Loucy (cell line): ENCODE results near the gene SCRN2.

Experiments used
- H2AFZ ChIP-seq: fragments of 200-600 bp; sonication (generic); 2 replicates; pipeline ENCODE4 v1.6.0; 2016; ENCODE audit warnings: antibody characterized with exemption, mild to moderate bottlenecking, low read length, moderate library complexity
- H3F3A ChIP-seq: fragments of 200-600 bp; 2 replicates; pipeline ENCODE4 v1.6.0; 2016; ENCODE audit warnings: antibody characterized with exemption, low read depth, mild to moderate bottlenecking
- H3K27me3 ChIP-seq: fragments of 200-600 bp; sonication (generic); 2 replicates; pipeline ENCODE4 v1.6.1; 2014; ENCODE audit warnings: low read length, mild to moderate bottlenecking; ENCODE audit not compliant: insufficient read depth, poor library complexity, severe bottlenecking
- H3K36me3 ChIP-seq: fragments of 200-600 bp; sonication (generic); 2 replicates; pipeline ENCODE4 v1.6.1; 2016; ENCODE audit warnings: low read length; ENCODE audit not compliant: insufficient read depth
- H3K4me1 ChIP-seq: fragments of 200-600 bp; sonication (generic); 2 replicates; pipeline ENCODE4 v1.5.1; 2014; ENCODE audit warnings: low read length, mild to moderate bottlenecking; ENCODE audit not compliant: insufficient read depth, poor library complexity, severe bottlenecking
- H3K4me2 ChIP-seq: fragments of 200-600 bp; sonication (generic); 2 replicates; pipeline ENCODE4 v1.6.0; 2014; ENCODE audit warnings: antibody characterized with exemption, low read length, low read depth, mild to moderate bottlenecking; ENCODE audit not compliant: poor library complexity, severe bottlenecking
- H3K4me3 ChIP-seq: fragments of 200-600 bp; sonication (generic); 2 replicates; pipeline ENCODE4 v1.5.1; 2014; ENCODE audit warnings: low read length, mild to moderate bottlenecking, mixed read lengths; ENCODE audit not compliant: poor library complexity, severe bottlenecking
- H3K79me2 ChIP-seq: fragments of 200-600 bp; sonication (generic); 2 replicates; pipeline ENCODE4 v1.6.1; 2014; ENCODE audit warnings: low read length; ENCODE audit not compliant: insufficient read depth
- H3K9ac ChIP-seq: fragments of 200-600 bp; sonication (generic); 2 replicates; pipeline ENCODE4 v1.6.0; 2014; ENCODE audit warnings: mild to moderate bottlenecking, low read depth, low read length, moderate library complexity; ENCODE audit not compliant: poor library complexity, severe bottlenecking
- H3K9me2 ChIP-seq: fragments of 200-600 bp; sonication (generic); replicated peaks from 2 replicates; pipeline ENCODE4 v1.6.1; 2016; ENCODE audit warnings: low read depth, low read length, mixed read lengths
- H3K9me3 ChIP-seq: fragments of 200-600 bp; sonication (generic); 2 replicates; pipeline ENCODE4 v1.6.1; 2014; ENCODE audit warnings: mild to moderate bottlenecking, antibody characterized with exemption, low read length, low read depth; ENCODE audit not compliant: insufficient read depth
- H4K20me1 ChIP-seq: fragments of 200-600 bp; sonication (generic); 2 replicates; pipeline ENCODE4 v1.6.0; 2014; ENCODE audit warnings: antibody characterized with exemption, low read length, mild to moderate bottlenecking; ENCODE audit not compliant: insufficient read depth, poor library complexity, severe bottlenecking
- CTCF ChIP-seq: fragments of 200-600 bp; sonication (generic); conservative IDR thresholded peaks from 2 replicates; pipeline ENCODE4 v1.5.1; 2014; ENCODE audit warnings: mild to moderate bottlenecking, antibody characterized with exemption, low read length
- EZH2phosphoT487 ChIP-seq: fragments of 200-600 bp; IDR thresholded peaks from 2 replicates; pipeline ENCODE4 v1.6.1; 2018; ENCODE audit warnings: antibody characterized with exemption, mild to moderate bottlenecking, moderate library complexity, borderline replicate concordance

SCRN2 gene

DNA sequence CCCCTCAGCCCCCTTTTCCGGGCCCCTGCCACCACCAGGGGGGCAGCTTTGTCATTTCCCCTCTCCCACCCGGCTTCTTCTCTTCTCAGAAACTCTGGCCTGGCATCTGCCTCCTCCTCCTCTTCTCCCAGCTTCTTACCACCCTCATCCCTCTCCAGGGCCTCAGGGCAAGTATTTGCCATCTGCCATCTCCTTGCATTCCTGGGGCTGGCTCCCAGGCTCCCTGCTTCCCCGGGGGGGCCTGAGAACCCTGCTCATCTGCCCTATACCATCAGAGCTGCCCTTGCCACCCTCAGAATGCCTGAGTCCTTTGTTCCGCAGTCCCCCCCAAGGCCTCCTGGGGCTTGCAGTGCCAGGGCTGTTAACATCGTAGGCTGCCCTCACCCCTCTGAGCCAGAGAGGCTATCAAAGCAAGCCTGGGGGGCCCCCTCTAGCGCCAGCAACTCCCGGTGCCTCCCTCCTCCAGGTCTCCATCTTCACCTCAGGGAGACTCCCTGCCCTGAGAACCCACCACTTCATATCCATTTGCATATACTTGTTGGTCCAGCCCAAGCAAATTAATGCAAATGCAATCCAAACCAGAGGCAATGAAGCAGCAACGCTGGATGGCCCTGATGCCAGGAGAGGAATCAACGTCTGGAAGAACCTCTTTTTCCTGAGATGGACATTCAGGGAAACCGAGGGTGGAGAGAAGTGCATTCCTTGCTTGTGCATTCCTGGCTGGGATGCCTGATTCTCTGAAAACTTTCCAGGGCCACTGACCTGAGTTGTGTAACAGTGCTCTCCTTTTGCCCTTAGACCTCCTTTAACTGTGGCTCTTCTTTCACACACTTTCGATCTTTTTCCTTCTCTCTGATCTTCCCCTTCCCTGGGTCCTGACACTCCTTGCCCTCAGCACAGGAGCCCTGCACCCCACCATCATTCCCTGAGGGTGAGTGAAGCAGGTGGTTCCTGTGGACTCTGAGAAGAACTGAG is 34.2 kb upstream of the SCRN2 start:
- no peak overlapping the region for H3K9ac ChIP-seq
- H4K20me1 ChIP-seq = no peaks in the 10 kb centered on the region
- H3K4me2 ChIP-seq = no peak overlapping the region
- no peaks in the 10 kb centered on the region for H3K79me2 ChIP-seq
- no peak overlapping the region for H3K4me3 ChIP-seq
- no peak overlapping the region for H2AFZ ChIP-seq
- H3K27me3 ChIP-seq = no peaks in the 10 kb centered on the region
- no peaks in the 10 kb centered on the region for H3K9me2 ChIP-seq
- no peaks in the 10 kb centered on the region for H3K9me3 ChIP-seq
- H3K4me1 ChIP-seq = no peaks in the 10 kb centered on the region
- H3F3A ChIP-seq = no peaks in the 10 kb centered on the region
- H3K36me3 ChIP-seq = no peaks in the 10 kb centered on the region
- no peak for TF ChIP-seq EZH2phosphoT487

DNA sequence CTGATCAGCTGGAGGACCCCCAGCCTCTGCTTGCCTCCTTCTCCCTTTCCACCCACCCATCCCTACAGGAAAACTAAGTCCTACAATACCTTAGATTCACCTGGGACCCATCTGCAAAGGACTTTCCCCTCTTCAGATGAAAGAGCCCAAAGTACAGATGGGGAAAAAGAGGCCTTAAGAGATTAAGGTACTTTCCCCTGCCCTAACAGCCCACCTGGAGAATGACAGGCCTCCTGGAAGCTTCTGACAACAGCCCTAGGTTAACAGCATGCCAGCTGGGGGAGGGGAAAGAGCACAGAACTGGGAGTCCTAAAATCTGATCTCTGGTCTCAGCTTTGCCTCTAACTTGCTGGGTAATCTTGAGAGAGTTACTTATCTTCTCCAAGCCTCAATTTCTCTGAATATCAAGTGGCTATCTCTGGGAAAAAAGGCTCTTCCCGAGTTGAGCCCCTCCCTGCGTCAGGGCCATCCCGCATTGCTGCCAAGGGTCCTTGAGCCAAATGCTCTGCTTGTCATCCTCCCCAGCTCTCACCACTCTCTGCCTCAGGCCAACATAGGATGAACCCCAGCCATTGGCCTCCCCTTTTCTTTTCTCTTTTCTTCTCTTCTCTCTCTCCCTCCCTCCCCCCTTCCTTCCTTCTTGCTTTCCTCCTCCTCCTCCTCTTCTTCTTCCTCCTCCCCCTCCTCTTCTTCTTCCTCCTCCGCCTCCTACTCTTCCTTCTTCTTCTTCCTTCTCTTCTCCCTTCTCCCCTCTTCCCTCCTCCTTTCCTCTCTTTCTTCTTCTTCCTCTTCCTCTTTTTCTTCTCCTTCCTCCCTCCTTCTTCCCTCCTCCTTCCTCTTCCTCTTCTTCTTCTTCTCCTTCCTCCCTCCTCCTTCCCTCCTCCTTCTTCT is 32.4 kb upstream of the SCRN2 start:
- Histone ChIP-seq H3K9me2 (no peaks in the 10 kb centered on the region), H3K9me3 (no peaks in the 10 kb centered on the region), H2AFZ (no peak overlapping the region), H3K79me2 (no peaks in the 10 kb centered on the region), H3K4me2 (no peak overlapping the region), H3K27me3 (no peaks in the 10 kb centered on the region), H3K36me3 (no peaks in the 10 kb centered on the region), H3K4me1 (no peaks in the 10 kb centered on the region), H3K4me3 (no peak overlapping the region), H3F3A (no peaks in the 10 kb centered on the region), H3K9ac (no peak overlapping the region), H4K20me1 (no peaks in the 10 kb centered on the region)
- TF ChIP-seq CTCF = no peak
- no peak for TF ChIP-seq EZH2phosphoT487

DNA sequence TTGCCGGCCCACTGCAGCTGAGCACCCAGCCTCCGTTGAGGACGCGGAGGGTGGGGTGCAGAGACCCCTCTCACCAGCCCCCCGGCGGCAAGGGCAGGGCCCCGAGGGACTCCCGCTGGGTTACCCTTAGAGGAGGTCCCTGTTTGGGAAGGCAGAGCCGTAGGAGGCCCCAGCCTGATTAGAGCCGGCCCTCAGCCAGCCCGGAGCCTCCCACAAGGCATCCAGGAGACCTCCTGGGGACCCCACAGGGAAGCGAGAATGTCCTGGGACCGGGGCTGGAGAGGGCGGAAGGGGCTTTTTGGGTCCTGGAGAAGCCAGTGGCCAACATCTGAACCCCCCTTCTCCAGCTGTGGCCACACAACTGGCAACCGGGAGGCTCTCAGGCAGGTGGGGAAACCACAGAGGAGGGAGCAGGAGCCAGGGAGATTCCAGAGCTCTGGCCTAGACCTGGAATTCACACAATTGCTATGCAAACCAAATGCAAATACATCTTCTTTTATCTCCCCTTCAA is 31.6 kb upstream of the SCRN2 start:
- TF ChIP-seq CTCF (no peak), EZH2phosphoT487 (no peak)
- Histone ChIP-seq H3K9ac (no peak overlapping the region), H4K20me1 (no peaks in the 10 kb centered on the region)

More for the DNA sequence above, 31.6 kb upstream of the SCRN2 start:
- H3K9me2 ChIP-seq = no peaks in the 10 kb centered on the region
- no peak overlapping the region for H3K4me2 ChIP-seq
- H3K36me3 ChIP-seq = no peaks in the 10 kb centered on the region
- no peaks in the 10 kb centered on the region for H3K9me3 ChIP-seq
- H2AFZ ChIP-seq = no peak overlapping the region
- no peaks in the 10 kb centered on the region for H3K79me2 ChIP-seq
- H3F3A ChIP-seq = no peaks in the 10 kb centered on the region
- H3K27me3 ChIP-seq = no peaks in the 10 kb centered on the region
- no peaks in the 10 kb centered on the region for H3K4me1 ChIP-seq
- H3K4me3 ChIP-seq = no peak overlapping the region
